ENCODE measurements around the gene EFCAB11. TPM values are rescaled to one million over a fixed set of nuclear protein-coding genes. Genes with fewer than 3 reads are reported as not detected.

EFCAB11 gene
- total RNA-seq, 1 donor from 2014 or later = 3.7 TPM

DNA sequence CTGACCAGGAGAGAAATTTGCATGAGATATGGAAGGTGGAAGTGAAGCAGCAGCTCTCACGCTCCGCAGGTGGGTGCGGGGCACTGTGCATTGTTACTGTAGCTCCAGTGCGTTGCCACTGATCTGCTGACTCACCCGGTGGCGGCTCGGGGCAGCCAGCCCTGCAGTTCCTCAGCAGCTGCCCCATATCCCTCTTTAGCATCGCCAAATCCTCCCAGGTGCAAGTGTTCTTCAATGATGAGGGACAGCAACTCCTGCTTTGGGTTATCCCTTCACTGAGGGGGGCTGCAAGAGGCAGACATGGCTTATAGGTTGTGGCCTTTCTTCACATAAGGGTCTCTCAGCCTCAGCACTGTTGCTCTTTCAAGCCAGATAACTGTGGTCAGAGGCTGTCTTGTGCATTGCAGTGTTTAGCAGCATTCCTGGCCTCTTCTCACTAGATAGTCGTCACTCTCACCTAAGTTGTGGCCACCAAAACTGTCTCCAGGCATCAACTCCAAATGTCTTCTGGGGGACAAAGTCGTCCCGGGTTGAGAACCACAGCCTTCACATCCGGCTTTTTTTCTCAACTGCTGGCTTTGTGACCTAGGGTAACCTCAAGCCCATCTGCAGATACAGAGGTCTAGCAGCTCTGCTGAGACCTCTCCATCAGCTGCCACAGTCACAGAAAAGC lies 180.8 kb downstream of the EFCAB11 start:
- DNase-seq (ENCODE audit: low read depth) = peak; percentile 82

GRCh38 chr14:89773151-89773550 lies 181.4 kb downstream of the EFCAB11 start:
- no peak for DNase-seq (ENCODE audit: low read depth)

- DNase-seq (ENCODE audit: low read depth) = no peak
These were observed 183.3 kb downstream of the EFCAB11 start for GRCh38 chr14:89771251-89771650.

DNA sequence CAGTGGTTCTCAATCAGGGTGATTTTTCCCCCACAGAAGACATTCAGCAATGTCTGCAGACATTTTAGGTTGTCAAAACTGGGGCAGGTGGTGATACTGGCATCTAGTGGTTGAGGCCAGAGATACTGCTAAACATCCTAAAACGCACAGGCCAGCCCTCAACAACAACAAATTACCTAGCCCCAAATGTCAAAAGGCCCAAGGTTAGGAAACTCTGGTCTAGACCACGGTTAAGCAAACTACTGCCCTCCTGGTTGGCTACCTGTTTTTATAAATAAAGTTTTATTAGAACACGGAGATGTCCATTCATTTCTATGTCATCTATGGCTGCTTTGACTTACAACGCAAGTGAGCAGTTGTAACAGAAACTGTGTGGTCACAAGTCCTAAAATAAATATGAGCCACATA lies 186.7 kb downstream of the EFCAB11 start:
- DNase-seq (ENCODE audit: low read depth) = peak; percentile 41

- DNase-seq (ENCODE audit: low read depth) = no peak
These were observed 187.4 kb downstream of the EFCAB11 start for GRCh38 chr14:89767131-89767530.

GRCh38 chr14:89765346-89765745 lies 189.2 kb downstream of the EFCAB11 start:
- no peak for DNase-seq (ENCODE audit: low read depth)

GRCh38 chr14:89760086-89760485 lies 194.4 kb downstream of the EFCAB11 start:
- peak; percentile 12 for DNase-seq (ENCODE audit: low read depth)

- DNase-seq (ENCODE audit: low read depth) = peak; percentile 42
These were observed 197.1 kb downstream of the EFCAB11 start for GRCh38 chr14:89757313-89757939.

DNA sequence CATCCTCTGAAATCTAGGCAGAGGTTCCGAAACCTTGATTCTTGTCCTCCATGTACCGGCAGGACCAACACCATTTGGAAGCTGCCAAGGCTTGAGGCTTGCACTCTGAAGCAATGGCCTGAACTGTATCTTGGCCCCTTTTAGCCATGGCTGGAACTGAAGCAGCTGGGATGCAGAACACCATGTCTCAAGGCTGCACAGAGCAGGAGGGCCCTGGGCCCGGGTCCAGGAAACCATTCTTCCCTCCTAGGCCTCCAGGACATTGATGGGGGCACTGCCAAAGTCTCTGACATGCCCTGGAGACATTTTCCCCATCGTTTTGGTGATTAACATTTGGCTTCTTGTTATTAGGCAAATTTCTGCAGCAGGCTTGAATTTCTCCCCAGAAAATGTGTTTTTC lies 198.7 kb downstream of the EFCAB11 start:
- no peak for DNase-seq (ENCODE audit: low read depth)

GRCh38 chr14:89753828-89754412 lies 200.6 kb downstream of the EFCAB11 start:
- DNase-seq (ENCODE audit: low read depth) = peak; percentile 22

DNA sequence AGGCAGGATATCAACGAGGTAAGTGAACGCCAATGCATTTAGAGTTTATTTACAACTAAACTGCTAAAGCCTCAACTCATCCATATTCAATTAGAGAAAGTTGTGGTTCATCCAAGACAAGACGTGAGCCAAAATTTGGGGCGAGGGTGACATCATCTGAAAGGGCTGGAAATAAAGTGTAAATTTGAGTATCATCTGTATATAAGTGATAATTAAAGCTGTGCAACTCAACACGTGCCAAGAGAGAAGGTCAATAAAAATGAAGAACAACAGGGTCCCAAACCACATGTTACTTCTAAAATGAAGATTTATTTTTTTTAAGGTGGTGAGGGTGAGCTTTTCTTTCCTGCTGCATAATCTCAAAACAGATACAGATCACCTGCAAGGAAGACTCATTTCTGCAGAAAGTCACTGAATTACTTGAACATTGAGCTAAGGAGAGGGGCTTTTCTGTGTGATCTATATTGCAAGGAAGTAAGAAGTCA lies 203.6 kb downstream of the EFCAB11 start:
- no peak for DNase-seq (ENCODE audit: low read depth)

DNA sequence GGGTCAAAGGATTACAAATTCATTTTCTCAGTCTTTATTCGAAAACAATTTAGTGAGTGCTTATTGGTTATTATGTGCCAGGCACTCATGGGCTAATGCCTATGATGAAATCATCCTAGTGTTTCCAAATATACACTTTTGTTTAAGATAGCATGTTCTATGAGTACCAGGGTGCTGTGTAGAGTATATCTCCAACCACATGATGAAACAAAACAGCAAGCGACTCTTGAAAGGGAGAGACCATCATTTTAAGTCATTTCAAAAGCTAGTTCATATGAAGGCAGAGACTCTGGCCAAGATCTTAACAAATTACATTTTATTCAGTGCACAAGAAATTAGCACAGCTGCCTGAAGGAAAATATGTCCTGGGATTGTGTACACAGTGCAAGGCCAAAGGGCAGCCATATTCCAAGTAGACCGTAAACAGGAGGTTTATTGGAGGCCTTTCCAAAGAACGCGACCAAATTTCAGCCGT lies 204.2 kb downstream of the EFCAB11 start:
- no peak for DNase-seq (ENCODE audit: low read depth)

DNA sequence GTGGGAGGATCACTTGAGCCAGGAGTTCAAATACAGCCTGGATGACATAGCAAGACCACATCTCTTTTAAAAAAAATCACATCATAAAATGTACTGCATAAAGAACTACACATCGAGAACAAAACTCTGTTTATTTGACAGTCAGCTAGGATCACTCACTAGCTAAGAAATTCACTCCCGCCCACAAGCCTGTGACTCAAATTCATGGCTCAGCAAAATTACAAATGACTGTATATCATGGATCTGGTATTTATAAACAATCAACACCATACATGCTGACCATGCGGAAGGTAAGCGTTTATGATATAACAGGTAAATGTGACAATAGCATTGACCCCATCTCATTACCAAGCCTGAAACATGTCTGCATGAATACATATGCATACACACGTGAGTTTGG lies 206.5 kb downstream of the EFCAB11 start:
- no peak for DNase-seq (ENCODE audit: low read depth)

DNA sequence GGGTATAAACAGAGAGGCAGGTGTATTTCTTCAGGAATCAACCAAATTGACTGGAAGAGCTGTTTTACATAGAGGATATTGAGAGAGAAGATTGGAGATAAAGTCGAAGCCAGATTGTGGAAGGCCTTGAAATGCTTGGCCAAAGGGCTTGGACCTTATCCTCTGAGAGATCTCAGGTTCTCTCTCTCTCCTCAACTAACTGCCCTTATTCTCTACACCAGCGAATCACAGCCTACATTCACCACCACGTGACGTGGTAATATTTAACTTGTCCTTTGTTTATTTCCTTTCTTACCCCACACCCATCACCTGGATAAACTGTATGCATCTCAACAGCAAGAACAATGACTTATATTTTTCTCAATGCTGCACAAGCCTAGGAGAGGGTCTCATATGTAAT lies 207.4 kb downstream of the EFCAB11 start:
- DNase-seq (ENCODE audit: low read depth) = no peak

GRCh38 chr14:89746654-89747053 lies 207.9 kb downstream of the EFCAB11 start:
- DNase-seq (ENCODE audit: low read depth) = no peak

GRCh38 chr14:89746135-89746534 lies 208.4 kb downstream of the EFCAB11 start:
- DNase-seq (ENCODE audit: low read depth) = no peak

Other genes with a start within 250 kb of the EFCAB11 start
- gene TDP1, start 1.2 kb upstream of the EFCAB11 start, total RNA-seq = 23.9 and 34.5 TPM in 2 replicates
- not detected in 2 replicates for gene KCNK13, start 107.3 kb upstream of the EFCAB11 start, total RNA-seq

Data from myocyte (in vitro differentiated cells).